ENCODE results near the gene MLKL.
A peak's percentile ranks its signal among the peaks of the same experiment; 100 is the strongest.
"Not testable (repeated sequence)": the region's sequence is repeated elsewhere in the genome, so short reads cannot be mapped to it uniquely, and the experiment has no call there.

MLKL gene

DNA sequence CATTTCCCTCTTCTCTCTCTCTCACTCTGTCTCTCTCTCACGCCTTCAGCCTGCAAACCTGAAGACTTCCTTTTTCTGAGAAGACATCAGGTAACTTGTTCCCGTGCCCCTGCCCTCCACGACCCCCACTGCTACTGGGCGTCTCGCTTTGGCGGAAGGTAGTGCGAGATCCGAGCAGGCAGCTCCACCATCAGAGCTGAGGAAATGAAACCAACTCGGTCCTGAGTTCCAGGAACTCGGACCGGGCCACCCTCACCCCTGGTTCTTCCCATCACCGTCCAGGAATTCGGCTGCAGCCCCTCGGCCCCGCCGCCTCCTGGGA, 585 bp downstream of the MLKL start:
- no peak for DNase-seq (ENCODE audit: low read depth in 2 of 2)

DNA sequence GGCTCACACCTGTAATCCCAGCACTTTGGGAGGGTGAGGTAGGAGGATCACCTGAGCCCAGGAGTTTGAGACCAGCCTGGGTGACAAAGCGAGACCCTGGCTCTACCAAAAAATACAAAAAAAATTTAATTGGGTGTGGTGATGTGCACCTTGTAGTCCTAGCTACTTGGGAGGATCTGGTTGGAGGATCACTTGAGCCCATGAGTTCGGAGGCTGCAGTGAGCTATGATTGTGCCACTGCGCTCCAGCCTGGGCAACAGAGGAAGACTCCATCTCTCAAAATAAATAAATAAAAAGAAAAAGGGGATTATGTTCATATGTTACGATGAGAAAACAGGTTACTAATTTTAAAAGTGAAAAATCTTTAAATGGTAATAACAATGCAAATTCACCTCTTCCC, 996 bp downstream of the MLKL start:
- no peak for DNase-seq (ENCODE audit: low read depth in 2 of 2)

DNA sequence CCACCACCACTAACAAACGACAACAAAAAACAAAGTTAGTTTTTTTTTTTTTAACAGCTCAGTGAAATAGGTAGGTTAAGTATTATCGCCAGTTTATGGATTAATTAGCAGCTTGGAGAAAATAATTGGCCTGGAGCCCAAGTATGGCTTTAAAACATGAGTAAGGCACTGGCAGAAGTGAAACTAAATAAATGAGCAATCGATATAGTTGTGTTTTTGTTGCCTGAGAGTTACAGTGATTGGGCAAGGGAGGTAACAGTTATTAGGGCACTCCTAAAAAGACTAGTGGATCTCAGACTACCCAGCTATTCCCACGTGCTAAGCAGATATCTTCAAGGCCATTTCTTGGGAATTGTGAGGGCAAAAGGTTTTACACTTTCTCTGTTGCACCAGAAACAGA, 2.4 kb downstream of the MLKL start:
- no peak for DNase-seq (ENCODE audit: low read depth in 2 of 2)

DNA sequence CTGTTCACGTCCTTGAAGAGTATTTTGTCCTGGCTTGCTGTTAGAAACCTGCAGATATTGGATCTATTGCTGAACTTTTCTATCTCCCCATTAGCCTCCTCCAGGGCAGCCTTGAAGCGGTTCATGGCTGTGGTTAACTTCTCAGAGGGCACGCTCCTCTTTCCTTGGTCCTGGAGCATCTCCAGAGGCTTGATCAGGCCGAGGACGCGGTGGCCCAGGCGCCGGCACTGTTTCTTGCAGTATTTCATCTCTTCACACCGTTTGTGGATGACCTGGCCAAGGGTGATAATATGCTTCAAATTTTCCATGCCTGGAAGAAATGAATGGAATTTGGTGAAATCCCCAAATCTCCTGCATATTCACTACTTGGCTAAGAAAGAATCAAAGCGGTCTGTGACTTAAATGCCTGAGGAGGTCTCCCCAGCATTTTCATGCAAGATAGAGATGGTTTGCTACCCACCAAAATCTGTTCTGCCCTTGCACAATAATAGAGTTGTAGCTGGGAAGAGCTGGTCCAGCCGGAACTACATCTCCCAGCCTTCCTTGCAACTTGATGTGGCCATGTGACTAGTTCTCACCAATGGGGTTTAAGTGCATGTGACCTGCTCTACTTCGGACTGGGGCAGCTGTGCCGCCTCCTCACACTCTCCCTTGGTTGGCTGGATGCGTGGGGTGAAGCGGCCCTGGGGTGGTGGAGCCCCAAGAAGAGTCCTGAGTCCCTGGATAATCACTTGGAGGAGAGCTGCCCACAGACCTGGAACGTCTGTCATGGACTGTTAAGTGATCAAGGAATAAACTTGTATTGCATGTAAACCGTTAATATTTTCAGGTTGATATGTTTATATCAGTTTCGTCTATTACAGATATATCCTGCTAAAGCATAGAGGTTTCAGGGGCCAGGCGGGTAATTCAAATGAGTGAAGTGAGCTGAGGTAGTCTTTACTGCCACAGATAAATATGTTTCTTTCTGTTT, 4.9 kb downstream of the MLKL start:
- peak; percentile 15 to 31 for DNase-seq (ENCODE audit: low read depth in 2 of 2)

DNA sequence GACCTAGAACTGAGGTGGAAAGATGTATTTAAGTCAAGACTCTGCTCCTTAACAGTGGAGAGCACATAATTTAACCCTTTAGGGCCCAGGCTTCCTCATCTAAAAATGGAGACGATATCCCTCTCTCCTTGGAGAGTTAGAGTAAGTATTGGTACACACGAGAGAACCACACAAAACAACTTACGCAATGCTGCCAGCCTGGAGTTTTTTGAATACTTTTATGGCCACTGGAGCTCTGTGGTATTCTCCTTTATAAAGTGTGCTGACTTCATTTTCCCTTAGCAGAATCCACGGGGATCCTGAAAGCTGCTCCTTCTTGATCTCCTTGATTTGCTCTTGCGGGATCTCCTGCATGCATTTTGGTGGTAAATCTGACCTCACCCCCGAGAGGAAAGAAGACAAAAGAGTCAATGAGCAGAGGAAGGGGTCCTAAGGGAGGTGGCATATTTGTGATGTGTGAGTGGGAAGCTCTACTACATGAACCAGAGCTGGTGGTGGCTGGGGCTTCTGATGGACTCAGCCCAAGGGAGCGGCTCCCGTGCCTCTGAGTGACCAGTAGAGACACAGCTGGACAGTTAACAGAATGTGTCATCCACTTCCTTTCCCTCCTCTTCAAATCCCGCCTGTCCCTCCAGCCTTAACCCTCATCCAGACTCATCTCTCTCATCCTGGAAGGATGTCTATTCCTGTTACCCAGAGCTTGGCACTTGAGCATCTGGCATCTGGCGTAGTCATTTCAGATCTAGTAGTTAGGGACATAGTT, 9.4 kb downstream of the MLKL start:
- no peak for DNase-seq (ENCODE audit: low read depth in 2 of 2)

DNA sequence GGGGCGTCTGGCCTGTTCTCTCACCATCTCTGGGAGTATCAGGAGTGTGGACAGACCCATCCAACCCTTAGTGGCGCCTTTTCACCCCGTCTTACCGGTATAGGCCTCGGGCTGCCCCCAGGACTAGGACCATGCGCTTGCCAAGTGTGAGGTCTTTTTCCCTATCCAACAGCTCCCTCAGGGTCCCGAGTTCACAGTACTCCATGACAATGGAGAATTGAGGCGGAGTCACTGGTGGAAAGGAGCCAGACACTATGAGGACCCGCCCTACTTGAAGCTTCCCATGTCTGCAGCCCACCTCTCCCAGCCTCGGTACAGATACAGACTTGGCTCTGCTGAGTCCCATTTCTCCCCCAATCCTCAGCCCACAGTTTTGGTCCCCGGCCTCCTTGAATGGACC, 18.1 kb downstream of the MLKL start:
- no peak for DNase-seq (ENCODE audit: low read depth in 2 of 2)

DNA sequence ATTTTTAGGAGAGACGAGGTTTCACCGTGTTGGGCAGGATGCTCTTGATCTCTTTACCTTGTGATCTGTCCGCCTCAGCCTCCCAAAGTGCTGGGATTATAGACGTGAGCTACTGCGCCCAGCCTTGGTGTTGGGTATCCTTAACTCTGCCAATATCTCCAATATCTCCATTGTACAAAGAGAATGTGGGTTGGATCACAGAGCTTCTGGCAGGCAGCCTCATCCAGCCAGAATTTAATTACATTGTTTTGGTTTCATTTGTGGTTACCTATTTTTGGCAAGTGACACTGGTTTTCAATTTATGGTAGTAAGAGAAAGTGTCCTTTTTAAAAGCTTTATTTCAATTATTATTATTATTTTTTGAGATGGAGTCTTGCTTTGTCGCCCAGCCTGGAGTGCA, 20.0 kb downstream of the MLKL start:
- DNase-seq (ENCODE audit: low read depth in 2 of 2) = no peak

DNA sequence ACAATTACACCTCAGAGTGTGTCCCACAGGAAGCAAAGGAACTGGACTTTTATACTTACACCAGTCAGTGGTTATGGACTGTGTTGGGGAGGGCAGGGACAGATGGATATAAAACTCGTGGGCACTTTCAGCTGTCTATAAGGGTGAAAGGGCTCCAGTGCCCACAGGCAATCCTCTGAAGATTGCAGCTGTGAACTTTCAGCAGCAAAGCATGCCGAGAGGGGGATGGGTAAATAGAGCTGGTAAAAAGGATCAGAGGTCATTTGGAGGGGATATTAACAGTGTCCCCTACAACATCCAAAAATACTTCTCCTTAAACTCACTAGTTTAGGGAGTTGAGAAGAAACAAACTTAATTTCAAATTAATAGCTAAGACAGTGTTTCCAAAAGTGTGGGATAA, 20.7 kb downstream of the MLKL start:
- DNase-seq (ENCODE audit: low read depth in 2 of 2) = no peak

DNA sequence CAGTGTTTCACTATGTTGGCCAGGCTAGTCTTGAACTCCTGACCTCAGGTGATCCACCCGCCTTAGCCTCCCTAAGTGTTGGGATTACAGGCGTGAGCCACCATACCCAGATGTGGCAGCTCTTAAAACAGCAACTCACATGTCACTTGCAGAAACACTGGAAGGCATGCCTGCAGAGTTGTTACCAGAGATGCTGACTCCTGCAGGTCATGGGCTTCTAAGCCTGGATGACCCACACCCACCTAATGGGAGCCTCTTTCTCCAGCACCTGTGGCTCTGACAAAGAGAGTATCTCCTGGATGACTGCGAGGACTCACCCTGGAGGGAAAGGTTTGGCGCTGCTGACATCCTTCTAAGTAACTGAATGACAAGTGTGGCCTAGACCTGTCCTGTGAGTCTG, 22.8 kb downstream of the MLKL start:
- DNase-seq (ENCODE audit: low read depth in 2 of 2) = no peak

DNA sequence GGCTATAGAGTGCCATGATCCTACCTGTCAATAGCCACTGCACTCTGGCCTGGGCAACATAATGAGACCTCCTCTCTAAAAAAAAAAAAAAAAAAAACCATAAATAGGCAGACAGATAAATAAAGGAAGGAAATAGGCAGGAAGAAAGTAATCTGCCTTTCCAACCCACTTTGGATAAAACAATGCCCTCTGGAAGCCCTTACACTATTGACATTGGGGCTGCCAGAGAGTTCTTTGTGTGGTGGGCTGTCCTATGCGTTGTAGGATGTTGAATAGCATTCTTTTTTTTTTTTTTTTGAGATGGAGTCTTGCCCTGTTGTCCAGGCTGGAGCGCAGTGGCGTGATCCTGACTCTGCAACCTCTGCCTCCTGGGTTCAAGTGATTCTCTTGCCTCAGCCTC, 26.8 kb downstream of the MLKL start:
- DNase-seq (ENCODE audit: low read depth in 2 of 2) = no peak

DNA sequence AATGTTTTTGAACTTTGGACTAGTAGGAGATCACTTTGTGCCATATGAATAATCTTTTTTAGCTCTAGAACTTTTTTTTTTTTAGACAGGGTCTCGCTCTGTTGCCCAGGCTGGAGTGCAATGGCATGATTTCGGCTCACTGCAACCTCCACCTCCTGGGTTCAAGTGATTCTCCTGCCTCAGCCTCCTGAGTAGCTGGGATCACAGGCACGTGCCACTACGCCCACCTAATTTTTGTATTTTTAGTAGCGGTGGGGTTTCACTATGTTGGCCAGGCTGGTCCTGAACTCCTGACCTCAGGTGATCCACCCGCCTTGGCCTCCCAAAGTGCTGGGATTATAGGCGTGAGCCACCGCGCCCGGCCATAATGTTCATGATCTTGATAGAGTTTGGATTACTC, 31.8 kb downstream of the MLKL start:
- DNase-seq (ENCODE audit: low read depth in 2 of 2) = not testable (repeated sequence)

DNA sequence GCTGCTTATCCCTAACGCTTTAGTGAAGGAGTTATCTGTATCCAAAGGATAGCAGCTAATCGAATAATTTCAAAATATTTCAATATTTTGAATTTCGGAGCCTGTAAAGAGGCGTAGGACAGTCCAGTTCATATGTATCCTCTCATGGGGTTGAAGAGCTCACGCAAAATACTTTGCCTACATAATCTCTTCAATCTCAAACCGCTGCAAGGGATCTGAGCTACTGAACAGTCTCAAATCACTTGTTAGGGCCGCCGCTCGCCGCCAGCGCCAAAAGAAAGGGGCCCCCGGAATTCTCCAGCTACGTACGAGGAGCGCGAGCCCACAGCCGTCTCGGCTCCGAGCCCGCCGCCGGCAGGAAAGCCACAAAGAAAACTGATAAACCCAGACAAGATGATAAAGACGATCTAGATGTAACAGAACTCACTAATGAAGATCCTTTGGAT, 33.4 kb downstream of the MLKL start:
- DNase-seq (ENCODE audit: low read depth in 2 of 2) = no peak

DNA sequence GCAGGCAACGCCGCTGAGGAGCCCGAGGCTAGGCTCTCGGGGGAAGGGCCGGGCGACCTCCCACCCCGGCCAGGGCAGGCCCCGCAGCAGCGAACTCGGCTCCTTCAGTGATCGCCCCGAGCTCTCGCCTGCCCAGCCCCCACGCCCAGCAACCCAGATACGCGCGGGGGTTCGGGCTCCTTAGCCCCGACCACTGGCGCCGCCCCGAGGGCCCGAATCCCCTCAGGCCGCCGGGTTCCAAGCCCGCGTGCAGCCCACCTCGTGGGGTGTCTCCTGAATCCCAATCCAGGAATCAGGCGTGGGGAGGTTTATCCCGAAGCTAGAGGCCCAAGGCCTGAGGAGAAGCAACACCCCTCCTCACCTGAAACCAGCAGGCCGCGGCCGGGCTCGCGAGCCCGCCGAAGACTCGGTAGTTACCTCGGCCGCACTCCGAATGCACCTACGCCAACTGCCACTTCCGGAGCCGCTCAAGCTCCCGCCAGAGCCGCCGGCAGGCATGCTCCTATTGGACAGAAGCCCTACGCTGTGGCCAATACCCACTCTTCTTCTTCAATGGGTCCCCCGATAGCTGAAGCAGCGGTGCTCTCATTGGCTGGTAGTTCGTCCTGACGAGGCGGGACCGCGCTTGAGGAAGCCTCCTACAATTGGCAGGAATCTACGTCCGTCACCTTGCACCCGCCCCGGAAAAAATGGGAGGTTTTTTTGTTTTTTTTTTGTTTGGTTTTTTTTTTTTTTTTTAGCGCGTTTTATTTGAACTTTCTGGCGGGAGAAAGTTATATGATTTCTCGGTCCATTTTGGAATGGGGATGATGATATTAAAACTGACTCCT, 34.0 kb downstream of the MLKL start, which contains the start of gene RFWD3:
Gene RFWD3, minus strand, starts transcription at position 453 of the 830 bp plus-strand sequence. CDS start 5,428 bp downstream, outside the sequence.
- peak; percentile 88 to 97 for DNase-seq (ENCODE audit: low read depth in 2 of 2)

DNA sequence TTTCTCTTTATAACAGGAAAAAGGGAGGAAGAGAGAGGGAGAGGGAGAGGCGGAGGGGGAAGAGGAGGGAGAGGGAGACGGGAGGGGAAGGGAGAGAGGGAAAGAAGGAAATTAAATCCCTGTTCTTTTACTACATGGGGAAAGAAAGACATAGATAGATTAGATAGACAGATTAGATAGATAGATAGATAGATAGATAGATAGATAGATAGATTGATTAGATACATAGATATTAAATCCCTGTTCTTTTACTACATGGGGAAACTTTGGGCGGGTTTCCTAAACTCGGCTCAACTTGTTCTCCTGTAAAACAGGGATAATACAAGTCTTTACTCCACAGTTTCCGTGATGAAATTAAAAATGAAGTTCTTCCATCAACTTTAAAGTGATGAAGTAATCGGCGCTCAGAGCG, 34.6 kb downstream of the MLKL start:
- no peak for DNase-seq (ENCODE audit: low read depth in 2 of 2)

DNA sequence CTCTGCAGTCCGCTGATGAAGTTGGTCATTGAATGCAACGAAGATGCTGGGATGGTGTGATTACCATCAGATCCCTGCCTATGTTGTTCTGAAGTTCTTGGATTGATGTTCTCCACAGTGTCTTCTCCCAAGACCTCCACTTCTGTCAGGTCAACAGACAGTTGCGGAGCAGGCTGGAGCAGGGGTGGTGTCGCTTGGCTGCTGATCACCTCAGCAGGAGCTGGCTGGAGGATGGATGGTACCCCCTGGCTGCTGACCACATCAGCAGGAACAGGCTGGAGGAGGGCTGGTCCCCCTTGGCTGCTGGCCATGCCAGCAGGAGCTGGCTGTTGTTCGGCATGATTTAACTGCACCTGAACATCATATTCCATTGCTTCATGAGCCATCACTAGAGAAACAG, 39.6 kb downstream of the MLKL start:
- DNase-seq (ENCODE audit: low read depth in 2 of 2) = no peak

DNA sequence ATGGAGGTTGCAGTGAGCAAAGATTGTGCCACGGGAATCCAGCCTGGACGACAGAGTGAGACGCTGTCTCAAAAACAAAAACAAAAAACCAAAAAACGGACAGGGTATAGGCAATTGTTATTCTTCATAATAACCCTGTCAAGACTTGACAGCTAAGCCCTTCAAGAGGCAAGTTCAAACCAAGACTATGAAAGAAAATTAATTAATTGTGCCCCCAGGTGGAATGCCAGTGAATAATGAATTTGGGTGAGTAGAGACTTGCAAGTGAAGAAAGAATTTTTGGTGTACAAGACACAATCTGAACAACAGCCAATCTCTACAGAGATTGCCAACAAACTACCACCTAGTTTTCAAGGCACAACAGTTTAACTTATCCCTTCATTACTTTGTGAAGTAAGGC, 40.3 kb downstream of the MLKL start:
- DNase-seq (ENCODE audit: low read depth in 2 of 2) = no peak

DNA sequence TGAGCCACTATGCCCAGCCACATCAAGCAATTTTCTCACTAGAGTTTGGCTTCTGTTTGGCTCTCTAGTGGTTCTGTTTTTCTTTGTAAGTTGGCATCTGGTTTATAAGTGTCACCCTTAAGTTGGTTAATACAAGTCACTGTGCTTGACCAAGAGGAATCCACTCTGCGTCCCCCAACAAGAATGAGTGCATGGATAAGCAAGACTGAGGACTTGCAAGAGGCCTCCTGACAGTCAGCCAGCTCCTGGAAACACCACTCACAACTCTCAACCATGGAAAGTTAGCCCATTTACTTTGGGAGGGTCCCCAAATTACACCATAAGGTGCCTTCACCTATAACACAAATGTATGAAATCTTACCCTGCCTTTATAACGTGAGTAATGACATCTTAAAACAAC, 41.6 kb downstream of the MLKL start:
- no peak for DNase-seq (ENCODE audit: low read depth in 2 of 2)

DNA sequence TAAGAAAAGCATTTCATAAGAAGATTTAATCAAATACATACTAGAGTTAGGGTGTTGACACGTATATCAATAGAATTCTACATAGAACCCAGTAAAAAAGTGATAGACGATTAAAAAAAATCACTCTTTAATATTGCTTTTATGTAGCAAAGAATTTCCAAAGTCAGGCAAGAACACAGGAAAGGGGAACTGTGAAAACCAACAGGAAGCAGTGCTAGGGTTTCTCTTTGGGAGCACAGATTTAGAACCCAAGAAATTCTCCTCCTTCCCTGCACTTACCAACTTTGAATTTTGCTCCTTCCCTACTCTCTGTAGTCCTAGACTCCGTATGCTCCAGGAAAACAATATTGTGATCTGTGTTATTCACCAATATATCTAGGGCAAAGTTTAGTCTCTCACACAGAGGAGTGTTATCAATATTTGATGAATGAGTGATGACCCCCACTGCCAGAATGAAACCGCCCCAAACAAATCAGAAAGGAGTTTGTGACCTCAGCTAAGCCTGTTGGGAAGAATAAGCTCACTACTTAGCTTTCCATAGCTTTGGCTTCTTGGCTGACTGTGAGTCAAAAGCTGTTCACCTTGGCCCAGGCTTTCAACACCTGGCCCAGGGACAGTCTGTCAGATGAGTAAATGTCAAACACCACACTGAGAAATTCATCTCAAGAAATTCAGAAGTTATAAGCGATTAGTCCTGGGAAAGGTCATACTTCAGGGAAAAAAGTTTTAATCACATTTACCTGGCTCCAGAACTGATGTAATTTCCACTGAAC, 42.6 kb downstream of the MLKL start:
- no peak for DNase-seq (ENCODE audit: low read depth in 2 of 2)

DNA sequence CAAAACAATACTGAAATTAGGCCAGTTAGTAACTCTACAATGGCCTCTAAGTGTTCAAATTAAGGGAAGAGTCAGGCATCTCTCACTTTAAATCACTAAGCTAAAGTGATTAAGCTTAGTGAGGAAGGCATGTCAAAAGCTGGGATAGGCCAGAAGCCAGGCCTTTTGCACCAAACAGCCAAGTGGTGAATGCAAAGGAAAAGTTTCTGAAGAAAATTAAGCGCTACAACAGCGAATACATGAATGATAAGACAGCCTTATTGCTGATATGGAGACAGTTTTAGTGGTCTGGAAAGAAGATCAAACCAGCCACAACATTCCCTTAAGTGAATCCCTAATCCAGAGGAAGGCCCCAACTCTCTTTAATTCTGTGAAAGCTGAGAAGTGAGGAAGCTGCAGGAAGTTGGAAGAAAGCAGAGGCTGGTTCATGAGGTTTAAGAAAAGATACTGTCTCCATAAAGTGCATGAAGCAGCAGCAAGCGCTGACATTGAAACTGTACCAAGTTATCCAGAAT, 46.1 kb downstream of the MLKL start:
- DNase-seq (ENCODE audit: low read depth in 2 of 2) = no peak

DNA sequence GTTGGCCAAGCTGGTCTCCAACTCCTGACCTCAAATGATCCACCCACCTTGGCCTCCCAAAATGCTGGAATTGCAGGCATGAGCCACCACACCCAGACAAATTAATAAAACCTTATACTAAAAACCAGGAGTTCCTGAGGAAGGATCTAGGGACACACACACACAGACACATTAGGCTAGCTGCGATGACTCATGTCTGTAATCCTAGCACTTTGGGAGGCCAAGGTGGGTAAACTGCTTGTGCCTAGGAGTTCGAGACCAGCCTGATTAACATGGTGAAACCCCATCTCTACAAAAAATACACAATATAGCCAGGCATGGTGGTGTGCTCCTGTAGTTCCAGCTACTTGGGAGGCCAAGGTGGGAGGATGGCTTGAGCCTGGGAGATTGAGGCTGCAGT, 47.8 kb downstream of the MLKL start:
- DNase-seq (ENCODE audit: low read depth in 2 of 2) = not testable (repeated sequence)

DNA sequence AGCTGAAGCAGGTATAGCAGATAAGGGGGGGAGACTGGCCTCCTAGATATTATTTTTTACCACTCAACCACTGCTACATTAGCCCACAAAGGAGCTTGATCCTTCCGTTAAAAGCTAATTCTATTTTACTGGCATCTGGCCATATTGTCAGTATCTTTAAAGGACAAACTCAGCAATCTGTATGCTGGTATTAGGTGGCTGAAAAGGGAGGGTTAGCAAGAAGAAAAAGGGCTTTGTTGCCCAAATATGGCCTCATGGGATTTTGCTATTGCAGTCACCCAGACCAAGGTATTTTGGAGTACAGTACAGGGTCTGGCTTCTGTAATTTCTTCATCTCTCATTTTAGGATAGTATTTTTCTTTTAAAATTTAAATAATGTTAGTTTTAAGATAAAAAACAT, 48.4 kb downstream of the MLKL start:
- no peak for DNase-seq (ENCODE audit: low read depth in 2 of 2)

Measured in stimulated activated CD8-positive, alpha-beta memory T cell treated with anti-CD3 and anti-CD28 coated beads, Interleukin-15, amount 100 ng/mL, for 4 hours (primary cell).